H1 (cell line): ENCODE data around the gene MRTFA. TPM values are rescaled to one million over a fixed set of nuclear protein-coding genes. Genes with fewer than 3 reads are reported as not detected.
A peak's percentile ranks its signal among the peaks of the same experiment; 100 is the strongest.

Experiments used
- CTCF ChIA-PET: fragments of 300-600 bp; sonication (Branson Sonifier 250); formaldehyde crosslinking; loops from one replicate; lab custom pipeline; 2021; ENCODE audit not compliant: partially characterized antibody; lab: Charles Lee
- POLR2A ChIA-PET: fragments of 300-600 bp; sonication (Branson Sonifier 250); formaldehyde crosslinking; loops from one replicate; lab custom pipeline; 2021; ENCODE audit warnings: inconsistent platforms; ENCODE audit not compliant: partially characterized antibody; lab: Charles Lee
- DNase-seq, 2 experiments: peaks; one replicate each; pipeline versions ENCODE4 v3.0.0 to v3.0.0-alpha.2; 2010 to 2022; ENCODE audit warnings: low spot score in 2 of 2, low read depth in 1 of 2, mixed read lengths in 1 of 2
- FAIRE-seq: peaks from 2 replicates; lab custom pipeline; 2011; peaks lifted over from hg19 to GRCh38; lab: Jason Lieb, UNC
- H2AFZ ChIP-seq: 2 replicates; pipeline ENCODE4 v1.8.1; 2012; ENCODE audit warnings: low read length, inconsistent platforms
- H2AK5ac ChIP-seq: 2 replicates; pipeline ENCODE4 v1.6.1; 2013; ENCODE audit warnings: low read depth, low read length
- H2BK120ac ChIP-seq: replicated peaks from 2 replicates; pipeline ENCODE3; 2013; ENCODE audit warnings: low read depth, low read length, inconsistent platforms
- H2BK12ac ChIP-seq: 2 replicates; pipeline ENCODE4 v1.6.1; 2013; ENCODE audit warnings: low read depth, low read length
- H2BK15ac ChIP-seq: 2 replicates; pipeline ENCODE4 v1.6.1; 2013; ENCODE audit warnings: low read length
- H2BK20ac ChIP-seq: 2 replicates; pipeline ENCODE4 v1.6.1; 2013; ENCODE audit warnings: low read length
- H2BK5ac ChIP-seq: 2 replicates; pipeline ENCODE4 v1.6.1; 2013; ENCODE audit warnings: low read depth, low read length
- H3K14ac ChIP-seq: 2 replicates; pipeline ENCODE4 v1.6.1; 2013; ENCODE audit warnings: inconsistent platforms; ENCODE audit not compliant: insufficient read length
- H3K18ac ChIP-seq: 2 replicates; pipeline ENCODE4 v1.6.1; 2013; ENCODE audit warnings: low read length; ENCODE audit errors: extremely low read depth
- H3K23ac ChIP-seq: 2 replicates; pipeline ENCODE4 v1.6.1; 2013; ENCODE audit warnings: inconsistent platforms; ENCODE audit not compliant: insufficient read length
- H3K23me2 ChIP-seq: 2 replicates; pipeline ENCODE4 v1.6.1; 2013; ENCODE audit warnings: low read depth, low read length
- H3K27ac ChIP-seq: 2 replicates; pipeline ENCODE4 v1.6.1; 2011; ENCODE audit warnings: low read depth, low read length, inconsistent platforms
- H3K27me3 ChIP-seq, 4 experiments: replicated peaks in 1 of 4; 1 replicate in 1 of 4; 2 replicates in 3 of 4; pipeline versions ENCODE4 v1.6.1 to v1.8.1; 2011 to 2013; ENCODE audit warnings: low read length in 3 of 4, mild to moderate bottlenecking in 3 of 4, inconsistent platforms in 2 of 4, mixed read lengths in 2 of 4, moderate library complexity in 1 of 4; ENCODE audit not compliant: control insufficient read depth in 3 of 4, insufficient read depth in 3 of 4; ENCODE audit errors: extremely low read depth in 1 of 4
- H3K36me3 ChIP-seq, 4 experiments: 2 replicates each; pipeline versions ENCODE4 v1.6.1 to v1.8.1; 2011 to 2013; ENCODE audit warnings: mild to moderate bottlenecking in 4 of 4, low read length in 3 of 4, moderate library complexity in 2 of 4, control low read depth in 1 of 4, inconsistent platforms in 1 of 4; ENCODE audit not compliant: insufficient read depth in 4 of 4, control insufficient read depth in 2 of 4
- H3K4ac ChIP-seq: replicated peaks from 2 replicates; pipeline ENCODE3; 2013; ENCODE audit warnings: low read length, low read depth, mixed read lengths, inconsistent platforms; ENCODE audit not compliant: insufficient read length
- H3K4me1 ChIP-seq, 4 experiments: replicated peaks in 1 of 4; 1 replicate in 1 of 4; 2 replicates in 3 of 4; pipeline versions ENCODE4 v1.6.1 to v1.8.1; 2011 to 2013; ENCODE audit warnings: low read length in 3 of 4, inconsistent platforms in 2 of 4, mixed read lengths in 1 of 4; ENCODE audit not compliant: insufficient read depth in 4 of 4, control insufficient read depth in 3 of 4
- H3K4me2 ChIP-seq, 2 experiments: 2 replicates each; pipeline versions ENCODE4 v1.6.1 to v1.8.1; 2011 to 2013; ENCODE audit warnings: low read depth in 2 of 2, low read length in 2 of 2, control low read depth in 1 of 2, inconsistent platforms in 1 of 2, mild to moderate bottlenecking in 1 of 2; ENCODE audit not compliant: insufficient read depth in 1 of 2
- H3K4me3 ChIP-seq, 4 experiments: fragments of 200-600, 300-600 bp in 1 of 4; sonication (generic), shearing (Covaris generic), sonication (Bioruptor Twin) in 1 of 4; 2 replicates each; pipeline versions ENCODE4 v1.5.1 to v1.8.1; 2011 to 2016; ENCODE audit warnings: low read length in 4 of 4, low read depth in 3 of 4, control low read depth in 2 of 4, inconsistent platforms in 2 of 4, mild to moderate bottlenecking in 2 of 4, mixed read lengths in 1 of 4, moderate library complexity in 1 of 4; ENCODE audit not compliant: insufficient read depth in 2 of 4; ENCODE audit errors: extremely low read depth in 1 of 4
- H3K56ac ChIP-seq: replicated peaks from 2 replicates; pipeline ENCODE3; 2013; ENCODE audit warnings: low read depth, mild to moderate bottlenecking, mixed read lengths, low read length, inconsistent platforms; ENCODE audit not compliant: insufficient read length
- H3K79me1 ChIP-seq: 2 replicates; pipeline ENCODE4 v1.6.1; 2013; ENCODE audit warnings: low read depth, low read length, control low read depth
- H3K79me2 ChIP-seq, 2 experiments: 2 replicates each; pipeline versions ENCODE4 v1.6.1 to v1.8.1; 2012 to 2013; ENCODE audit warnings: low read length in 2 of 2, mild to moderate bottlenecking in 2 of 2, inconsistent platforms in 1 of 2; ENCODE audit not compliant: insufficient read depth in 2 of 2, control insufficient read depth in 1 of 2
- H3K9ac ChIP-seq, 4 experiments: replicated peaks in 1 of 4; 1 replicate in 1 of 4; 2 replicates in 3 of 4; pipeline versions ENCODE4 v1.6.1 to v1.8.1; 2011 to 2013; ENCODE audit warnings: low read depth in 3 of 4, low read length in 3 of 4, control low read depth in 2 of 4, mild to moderate bottlenecking in 2 of 4, moderate library complexity in 2 of 4, inconsistent platforms in 1 of 4; ENCODE audit errors: extremely low read depth in 1 of 4
- H3K9me3 ChIP-seq, 2 experiments: 2 replicates each; pipeline versions ENCODE4 v1.6.1 to v1.8.1; 2012 to 2013; ENCODE audit warnings: mild to moderate bottlenecking in 2 of 2, moderate library complexity in 2 of 2, control low read depth in 1 of 2, inconsistent platforms in 1 of 2, low read depth in 1 of 2, low read length in 1 of 2, mixed read lengths in 1 of 2; ENCODE audit not compliant: insufficient read depth in 2 of 2
- H4K20me1 ChIP-seq, 2 experiments: replicated peaks in 1 of 2; 2 replicates each; pipeline versions ENCODE3 to v1.8.1; 2011 to 2013; ENCODE audit warnings: inconsistent platforms in 2 of 2, low read length in 2 of 2, mild to moderate bottlenecking in 1 of 2; ENCODE audit not compliant: insufficient read depth in 2 of 2, control insufficient read depth in 1 of 2
- H4K5ac ChIP-seq: 2 replicates; pipeline ENCODE4 v1.6.1; 2013; ENCODE audit warnings: low read length, low read depth, mixed read lengths, inconsistent platforms; ENCODE audit not compliant: insufficient read length
- H4K8ac ChIP-seq: 2 replicates; pipeline ENCODE4 v1.8.0; 2013; ENCODE audit warnings: mild to moderate bottlenecking, moderate library complexity, low read length, inconsistent platforms; ENCODE audit not compliant: insufficient read depth; ENCODE audit errors: extremely low read depth
- H4K91ac ChIP-seq: replicated peaks from 2 replicates; pipeline ENCODE3; 2013; ENCODE audit warnings: low read length, mixed read lengths, inconsistent platforms; ENCODE audit not compliant: insufficient read length
- SP2 ChIP-seq: IDR thresholded peaks from 2 replicates; pipeline ENCODE4 v1.6.1; 2012; ENCODE audit warnings: mild to moderate bottlenecking, low read length, inconsistent platforms
- WGBS, 2 experiments: shearing (Covaris generic) in 1 of 2; methylation state at CpG; one replicate each; pipeline versions ENCODE4 v1.1.6 to v1.1.7; 2013 to 2015; ENCODE audit warnings: low lambda C conversion rate in 2 of 2, mixed read lengths in 2 of 2, inconsistent platforms in 1 of 2, low coverage in 1 of 2, missing lambda C conversion rate in 1 of 2; ENCODE audit not compliant: insufficient replicate concordance in 2 of 2, insufficient coverage in 1 of 2, insufficient read length in 1 of 2; ENCODE audit errors: extremely low coverage in 1 of 2, missing lambda C conversion rate in 1 of 2; 5-methylcytosine and 5-hydroxymethylcytosine counted together
- polyA plus RNA-seq, 7 experiments: library from polyadenylated mRNA; depleted of rRNA in 3 of 7; stranded (reverse) in 5 of 7; unstranded in 2 of 7; fragments of >200 nt in 5 of 7; fragments of 200-250 nt in 2 of 7; gene quantifications; 1 replicate in 5 of 7; 2 replicates in 1 of 7; 4 replicates in 1 of 7; pipeline versions ENCODE4 v1.2.1 to v1.2.3, GENCODE V29; 2011 to 2013; ENCODE audit warnings: missing spikeins in 2 of 7, mixed read lengths in 2 of 7
- total RNA-seq: library from RNA; stranded (reverse); fragmentation: NEBNext Ultra II Directional; extraction: Animal tissue kit (Norgen Biotek cat#: 25700); gene quantifications from 2 replicates; pipeline ENCODE4 v1.2.1, GENCODE V29; 2021
- TF ChIP-seq, protein P1 (sequence below): IDR thresholded peaks from 2 replicates; pipeline ENCODE4 v1.6.1; 2011; ENCODE audit warnings: low read depth, mild to moderate bottlenecking, low read length; ENCODE audit not compliant: insufficient read depth
- TF ChIP-seq, protein P2 (sequence below): IDR thresholded peaks from 2 replicates; pipeline ENCODE4 v1.6.1; 2011; ENCODE audit warnings: low read length, improper control_type of control experiment

MRTFA gene
- total and polyA plus RNA-seq, 2 of the 8 experiments (the other 6 are each of a cell fraction or from before 2014, with no cell fraction given), result 5.4 to 37.9 TPM

DNA sequence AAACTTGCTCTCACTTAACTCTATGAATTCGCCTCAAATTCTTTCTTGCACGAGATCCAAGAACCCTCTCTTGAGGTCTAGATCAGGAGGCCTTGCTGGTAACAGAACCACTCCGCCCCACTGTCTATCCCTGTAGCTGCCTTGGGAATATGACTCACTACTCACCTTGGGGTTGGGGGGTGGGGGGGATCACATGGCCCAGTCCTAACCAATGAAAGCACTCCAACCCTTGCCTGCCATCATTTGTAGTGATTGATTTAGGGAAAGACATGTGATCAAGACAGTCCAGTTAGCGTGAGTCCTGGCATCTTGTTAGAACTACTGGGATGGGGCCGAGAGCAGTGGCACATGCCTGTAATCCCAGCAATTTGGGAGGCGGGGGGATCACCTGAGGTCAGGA lies 4.8 kb upstream of the MRTFA start:
- H2BK5ac ChIP-seq, result no peak overlapping the region
- no peak overlapping the region for H4K8ac ChIP-seq
- H3K4me1 ChIP-seq, result peaks cover 0 to 3% (median 2%) of the 10 kb centered on the region in 4 experiments; a peak in 4 of 7 replicates
- ChIA-PET POLR2A (interaction anchor here (0.6 to 1.2 kb wide), 3 partner anchors 12 to 204 kb away, joined by 3 to 4 read pairs (median 3); no protein-coding TSS in a partner anchor), CTCF (interaction anchor here (0.6 to 2.8 kb wide), 5 partner anchors 13 to 205 kb away, joined by 3 to 24 read pairs (median 4); no protein-coding TSS in a partner anchor)
- H3K27me3 ChIP-seq, result no peaks in the 10 kb centered on the region
- H3K79me2 ChIP-seq, result no peaks in the 10 kb centered on the region
- H3K27ac ChIP-seq, result no peak overlapping the region
- H3K36me3 ChIP-seq, result no peaks in the 10 kb centered on the region
- H3K9me3 ChIP-seq, result no peaks in the 10 kb centered on the region
- H2BK120ac ChIP-seq, result no peak overlapping the region
- TF ChIP-seq, protein P1, sequence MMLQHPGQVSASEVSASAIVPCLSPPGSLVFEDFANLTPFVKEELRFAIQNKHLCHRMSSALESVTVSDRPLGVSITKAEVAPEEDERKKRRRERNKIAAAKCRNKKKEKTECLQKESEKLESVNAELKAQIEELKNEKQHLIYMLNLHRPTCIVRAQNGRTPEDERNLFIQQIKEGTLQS, result 0 out of 2 replicates have a peak, but pooled peaks have one; percentile 3
- TF ChIP-seq, protein P2, sequence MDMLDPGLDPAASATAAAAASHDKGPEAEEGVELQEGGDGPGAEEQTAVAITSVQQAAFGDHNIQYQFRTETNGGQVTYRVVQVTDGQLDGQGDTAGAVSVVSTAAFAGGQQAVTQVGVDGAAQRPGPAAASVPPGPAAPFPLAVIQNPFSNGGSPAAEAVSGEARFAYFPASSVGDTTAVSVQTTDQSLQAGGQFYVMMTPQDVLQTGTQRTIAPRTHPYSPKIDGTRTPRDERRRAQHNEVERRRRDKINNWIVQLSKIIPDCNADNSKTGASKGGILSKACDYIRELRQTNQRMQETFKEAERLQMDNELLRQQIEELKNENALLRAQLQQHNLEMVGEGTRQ, result peak; percentile 61
- TF ChIP-seq SP2, result no peak
- no peak overlapping the region for H2AK5ac ChIP-seq
- H3K14ac ChIP-seq, result no peak overlapping the region
- H4K5ac ChIP-seq, result no peak overlapping the region
- H4K91ac ChIP-seq, result no peak overlapping the region
- no peaks in the 10 kb centered on the region for H4K20me1 ChIP-seq
- no peak overlapping the region for H3K18ac ChIP-seq
- no peaks in the 10 kb centered on the region for H3K79me1 ChIP-seq
- H3K23ac ChIP-seq, result no peak overlapping the region
- no peak overlapping the region for H3K4ac ChIP-seq
- H2BK15ac ChIP-seq, result no peak overlapping the region
- H2BK12ac ChIP-seq, result no peak overlapping the region
- H3K23me2 ChIP-seq, result peaks cover 5% of the 10 kb centered on the region; the same call in 1 of the 2 replicates
- 0 out of 2 replicates have a peak overlapping the region, but pooled peaks have one; percentile 78 for H2AFZ ChIP-seq
- no peak overlapping the region for H3K4me2 ChIP-seq
- H3K9ac ChIP-seq, result no peak overlapping the region
- DNase-seq (no peak), FAIRE-seq (no peak)
- no peak overlapping the region for H3K56ac ChIP-seq
- H3K4me3 ChIP-seq, result no peak overlapping the region
- WGBS, 2 experiments, result 83% methylated on average over 6 of the region's 6 CpGs; no CpG with 5 or more reads in 1 of the 2 experiments
- H2BK20ac ChIP-seq, result no peak overlapping the region; the same call in 1 of the 2 replicates
